Neutrophil (primary cell): ENCODE results near the gene BIK.

Source experiments
- H3K27ac ChIP-seq: fragments of 200-600 bp; sonication (generic); 2 replicates; pipeline ENCODE4 v1.5.1; 2016; ENCODE audit warnings: mild to moderate bottlenecking, moderate library complexity
- H3K27me3 ChIP-seq: fragments of 200-600 bp; sonication (generic); 2 replicates; pipeline ENCODE4 v1.6.0; 2016; ENCODE audit warnings: mild to moderate bottlenecking
- H3K36me3 ChIP-seq: fragments of 200-600 bp; sonication (generic); 2 replicates; pipeline ENCODE4 v1.5.1; 2017
- H3K4me1 ChIP-seq, 2 experiments: fragments of 200-600 bp in 1 of 2; sonication (generic) in 1 of 2; 1 replicate in 1 of 2; 2 replicates in 1 of 2; pipeline versions ENCODE4 v1.5.1 to v1.6.1; 2013 to 2016; ENCODE audit warnings: low read depth in 1 of 2, low read length in 1 of 2, mild to moderate bottlenecking in 1 of 2, moderate library complexity in 1 of 2; ENCODE audit not compliant: control insufficient read depth in 1 of 2, insufficient read depth in 1 of 2
- H3K4me3 ChIP-seq, 2 experiments: fragments of 200-600 bp in 1 of 2; sonication (generic) in 1 of 2; 1 replicate in 1 of 2; 2 replicates in 1 of 2; pipeline ENCODE4 v1.5.1; 2013 to 2016; ENCODE audit warnings: low read depth in 1 of 2, low read length in 1 of 2, mild to moderate bottlenecking in 1 of 2, moderate library complexity in 1 of 2
- H3K9me3 ChIP-seq: fragments of 200-600 bp; sonication (generic); 2 replicates; pipeline ENCODE4 v1.5.1; 2016
- TF ChIP-seq, protein P1 (sequence below): fragments of 200-600 bp; sonication (generic); IDR thresholded peaks from 2 replicates; pipeline ENCODE4 v1.5.1; 2016; ENCODE audit warnings: antibody characterized with exemption

The BIK gene, protein sequence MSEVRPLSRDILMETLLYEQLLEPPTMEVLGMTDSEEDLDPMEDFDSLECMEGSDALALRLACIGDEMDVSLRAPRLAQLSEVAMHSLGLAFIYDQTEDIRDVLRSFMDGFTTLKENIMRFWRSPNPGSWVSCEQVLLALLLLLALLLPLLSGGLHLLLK

DNA sequence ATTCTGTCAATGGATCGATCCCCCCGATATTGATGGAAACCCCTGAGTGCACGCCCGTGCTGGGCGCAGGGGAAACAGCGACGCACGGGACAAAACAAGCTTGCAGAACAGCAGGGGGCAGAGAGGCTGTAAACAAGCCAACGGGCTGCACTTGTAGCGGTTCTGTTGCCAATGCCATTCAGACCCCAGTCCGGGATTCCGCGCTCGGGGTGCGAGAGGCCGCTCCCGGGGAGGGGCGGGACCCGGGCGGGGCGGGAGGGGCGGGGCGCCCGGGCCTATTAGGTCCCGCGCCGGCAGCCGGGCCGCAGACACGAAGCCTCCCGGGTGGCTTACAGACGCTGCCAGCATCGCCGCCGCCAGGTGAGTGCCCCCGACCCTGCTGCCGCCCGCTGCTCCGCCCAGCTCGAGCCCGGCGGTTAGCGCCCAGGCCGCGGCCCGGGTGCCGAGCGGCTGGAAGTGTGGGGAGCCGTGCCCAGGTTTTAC is at the start of gene BIK:
Gene BIK, plus strand, starts transcription at position 307 of the 483 bp plus-strand sequence. CDS start 13,273 bp downstream, outside the sequence.
- peak within 1 kb of the TSS; percentile 78 for H3K4me3 ChIP-seq
- TF ChIP-seq, protein P1, sequence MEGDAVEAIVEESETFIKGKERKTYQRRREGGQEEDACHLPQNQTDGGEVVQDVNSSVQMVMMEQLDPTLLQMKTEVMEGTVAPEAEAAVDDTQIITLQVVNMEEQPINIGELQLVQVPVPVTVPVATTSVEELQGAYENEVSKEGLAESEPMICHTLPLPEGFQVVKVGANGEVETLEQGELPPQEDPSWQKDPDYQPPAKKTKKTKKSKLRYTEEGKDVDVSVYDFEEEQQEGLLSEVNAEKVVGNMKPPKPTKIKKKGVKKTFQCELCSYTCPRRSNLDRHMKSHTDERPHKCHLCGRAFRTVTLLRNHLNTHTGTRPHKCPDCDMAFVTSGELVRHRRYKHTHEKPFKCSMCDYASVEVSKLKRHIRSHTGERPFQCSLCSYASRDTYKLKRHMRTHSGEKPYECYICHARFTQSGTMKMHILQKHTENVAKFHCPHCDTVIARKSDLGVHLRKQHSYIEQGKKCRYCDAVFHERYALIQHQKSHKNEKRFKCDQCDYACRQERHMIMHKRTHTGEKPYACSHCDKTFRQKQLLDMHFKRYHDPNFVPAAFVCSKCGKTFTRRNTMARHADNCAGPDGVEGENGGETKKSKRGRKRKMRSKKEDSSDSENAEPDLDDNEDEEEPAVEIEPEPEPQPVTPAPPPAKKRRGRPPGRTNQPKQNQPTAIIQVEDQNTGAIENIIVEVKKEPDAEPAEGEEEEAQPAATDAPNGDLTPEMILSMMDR = no peak
- no peaks in the 10 kb centered on the region for H3K9me3 ChIP-seq

DNA sequence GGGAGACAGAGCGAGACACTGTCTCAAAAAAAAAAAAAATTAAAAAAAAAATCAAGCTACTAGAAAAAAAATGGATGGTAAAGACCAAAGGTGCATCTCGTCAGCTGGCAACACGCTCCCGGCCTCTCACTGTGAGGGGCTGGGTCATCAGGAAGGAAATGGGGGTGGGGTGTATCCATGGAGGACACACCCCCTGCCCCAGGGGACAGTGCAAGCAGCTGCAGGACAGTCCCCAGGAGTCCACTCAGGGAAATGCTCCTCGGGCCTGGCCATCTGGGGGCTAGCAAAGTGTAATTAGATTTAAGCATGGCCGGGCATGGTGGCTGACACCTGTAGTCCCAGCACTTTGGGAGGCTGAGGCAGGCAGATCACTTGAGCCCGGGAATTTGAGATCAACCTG is 44.4 kb upstream of the BIK start:
- Histone ChIP-seq H3K36me3 (peaks cover 4% of the 10 kb centered on the region), H3K4me1 (no peaks in the 10 kb centered on the region)
- TF ChIP-seq, protein P1 = no peak

More for the DNA sequence above, at the start of gene BIK:
- Histone ChIP-seq H3K27ac (peak within 1 kb of the TSS; percentile 61), H3K4me1 (peaks cover 29 to 30% of the 10 kb centered on the region in 2 experiments), H3K36me3 (no peaks in the 10 kb centered on the region), H3K27me3 (peaks cover 29% of the 10 kb centered on the region)

DNA sequence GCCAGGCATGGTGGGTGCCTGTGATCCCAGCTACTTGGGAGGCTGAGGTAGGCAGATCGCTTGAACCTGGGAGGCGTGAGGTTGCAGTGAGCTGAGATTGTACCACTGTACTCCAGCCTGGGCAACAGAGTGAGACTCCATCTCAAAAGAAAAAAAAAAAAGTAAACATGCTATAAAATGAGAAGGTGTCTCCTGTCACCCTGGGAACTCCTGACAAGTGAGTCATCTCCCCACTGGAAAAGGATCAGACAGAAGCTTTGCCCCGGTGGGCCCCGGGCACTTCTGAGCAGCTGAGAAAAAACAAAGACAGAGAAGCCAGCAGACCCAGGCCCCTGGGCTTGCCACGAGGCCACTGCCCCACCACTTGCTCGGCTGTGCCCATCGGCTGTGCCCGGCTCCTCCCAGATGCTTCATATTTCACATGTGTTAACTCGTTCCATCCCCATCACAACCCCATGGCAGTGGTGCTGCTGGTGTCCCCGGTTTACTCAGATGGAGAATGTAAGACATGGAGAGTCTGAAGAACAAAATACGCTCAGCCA is 43.6 kb upstream of the BIK start:
- no peaks in the 10 kb centered on the region for H3K9me3 ChIP-seq
- H3K4me1 ChIP-seq = no peaks in the 10 kb centered on the region
- peaks cover under 1% of the 10 kb centered on the region for H3K36me3 ChIP-seq
- no peaks in the 10 kb centered on the region for H3K27me3 ChIP-seq
- TF ChIP-seq, protein P1 = no peak
- no peak overlapping the region for H3K4me3 ChIP-seq
- H3K27ac ChIP-seq = no peak overlapping the region

More for the DNA sequence above, 44.4 kb upstream of the BIK start:
- Histone ChIP-seq H3K27me3 (no peaks in the 10 kb centered on the region), H3K9me3 (no peaks in the 10 kb centered on the region), H3K27ac (no peak overlapping the region), H3K4me3 (no peak overlapping the region)

DNA sequence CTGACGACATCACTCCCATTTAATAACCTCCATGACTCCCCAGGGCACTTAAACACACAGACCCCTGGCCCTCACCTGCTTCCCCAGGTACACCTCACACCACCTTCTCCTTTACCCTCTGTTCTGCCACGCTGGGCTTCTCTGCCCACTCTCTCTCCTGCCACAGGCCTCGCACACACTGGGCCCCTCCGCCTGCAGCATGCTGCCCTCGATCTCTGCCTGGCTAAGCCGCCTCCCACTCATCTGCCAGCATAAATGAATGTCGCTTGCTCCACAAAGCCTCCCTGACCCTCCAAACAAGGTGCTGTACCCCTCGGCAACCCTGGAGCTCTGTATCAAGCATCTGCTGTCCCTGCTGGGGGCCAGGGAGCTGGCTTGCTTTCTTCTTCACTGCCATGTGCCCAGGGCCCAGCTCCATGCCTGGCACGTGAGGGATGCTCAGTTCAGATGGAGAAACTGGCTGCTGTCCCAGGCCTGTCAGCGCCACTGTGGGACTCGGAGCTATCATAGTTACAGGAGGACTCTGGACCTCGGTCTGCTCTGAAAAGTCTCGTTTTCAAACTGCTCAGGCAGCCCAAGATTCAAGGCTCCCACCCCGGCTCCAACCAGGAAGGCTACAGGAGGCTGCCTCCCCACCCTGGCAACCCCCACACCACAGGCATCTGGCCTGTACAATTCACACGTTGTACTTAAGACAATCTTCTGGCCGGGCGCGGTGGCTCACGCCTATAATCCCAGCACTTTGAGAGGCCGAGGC is 33.3 kb upstream of the BIK start:
- Histone ChIP-seq H3K4me3 (no peak overlapping the region), H3K36me3 (no peaks in the 10 kb centered on the region), H3K4me1 (no peaks in the 10 kb centered on the region), H3K9me3 (no peaks in the 10 kb centered on the region), H3K27ac (no peak overlapping the region), H3K27me3 (no peaks in the 10 kb centered on the region)
- TF ChIP-seq, protein P1 = no peak

DNA sequence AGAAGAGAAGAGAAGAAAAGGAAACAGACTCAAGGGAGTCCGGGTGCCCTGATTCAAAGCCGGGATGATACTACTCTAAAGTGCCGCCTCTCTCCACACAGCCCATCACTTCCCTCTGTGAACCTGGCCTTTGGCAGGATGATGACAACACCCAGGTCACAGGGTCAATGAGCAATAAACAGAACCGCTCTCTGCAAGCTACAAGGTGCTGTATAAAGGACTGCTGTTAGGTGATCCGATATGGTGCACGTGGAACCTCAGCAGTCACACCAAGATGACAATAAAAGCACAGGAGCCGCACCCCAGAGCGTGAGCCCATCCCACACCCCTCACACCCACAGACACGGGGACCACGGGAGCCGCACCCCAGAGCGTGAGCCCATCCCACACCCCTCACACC is 32.0 kb upstream of the BIK start:
- Histone ChIP-seq H3K36me3 (no peaks in the 10 kb centered on the region), H3K27ac (no peak overlapping the region), H3K4me3 (no peak overlapping the region), H3K9me3 (no peaks in the 10 kb centered on the region), H3K4me1 (no peaks in the 10 kb centered on the region), H3K27me3 (no peaks in the 10 kb centered on the region)
- TF ChIP-seq, protein P1 = no peak
